Uterine smooth muscle cell (primary cell): ENCODE measurements around the gene OR5D18. TPM values are rescaled to one million over a fixed set of nuclear protein-coding genes. Genes with fewer than 3 reads are reported as not detected.

Source experiments
- total RNA-seq: library from RNA; depleted of rRNA; stranded (reverse); fragments of >200 nt; gene quantifications from 2 replicates; pipeline ENCODE4 v1.2.3, GENCODE V29; 2014

OR5D18 gene
- not detected in 2 replicates for total RNA-seq

DNA sequence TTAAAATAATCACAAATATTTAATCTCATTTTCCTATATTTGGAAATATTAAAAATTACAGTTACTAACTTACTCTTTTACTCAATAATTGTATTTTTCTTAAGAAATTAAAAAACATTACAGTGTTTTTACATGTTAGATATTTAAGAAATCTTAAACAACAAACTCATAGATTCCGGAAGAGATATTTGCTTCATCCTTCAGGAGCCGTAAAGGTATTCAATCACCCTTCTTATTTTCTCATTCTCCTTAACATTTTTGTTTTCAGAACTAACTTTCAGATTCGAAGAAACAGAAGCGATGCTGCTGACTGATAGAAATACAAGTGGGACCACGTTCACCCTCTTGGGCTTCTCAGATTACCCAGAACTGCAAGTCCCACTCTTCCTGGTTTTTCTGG, at the start of gene OR5D18:
OR5D18 (plus strand) TSS at position 301 of the 400 bp plus-strand sequence; CDS start at position 301, 0 bp downstream.

DNA sequence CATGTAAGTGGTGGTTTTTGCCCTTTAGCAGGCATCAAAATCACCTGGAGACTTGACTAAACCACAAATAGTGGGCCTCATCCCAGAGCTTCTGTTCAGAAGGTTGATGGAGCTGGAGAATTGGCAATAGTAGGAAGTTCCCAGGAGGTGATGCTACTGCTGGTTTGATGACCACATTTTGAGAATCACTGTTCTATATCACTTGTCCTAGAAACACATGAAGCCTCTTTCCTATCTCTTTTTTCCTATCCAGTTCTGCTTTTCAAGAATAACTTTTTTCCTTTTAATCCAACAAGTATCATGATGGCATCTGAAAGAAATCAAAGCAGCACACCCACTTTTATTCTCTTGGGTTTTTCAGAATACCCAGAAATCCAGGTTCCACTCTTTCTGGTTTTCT, 46.3 kb upstream of the OR5D18 start, which contains the start of gene OR5D13:
OR5D13 (plus strand) TSS at position 301 of the 400 bp plus-strand sequence; CDS start at position 301, 0 bp downstream.

DNA sequence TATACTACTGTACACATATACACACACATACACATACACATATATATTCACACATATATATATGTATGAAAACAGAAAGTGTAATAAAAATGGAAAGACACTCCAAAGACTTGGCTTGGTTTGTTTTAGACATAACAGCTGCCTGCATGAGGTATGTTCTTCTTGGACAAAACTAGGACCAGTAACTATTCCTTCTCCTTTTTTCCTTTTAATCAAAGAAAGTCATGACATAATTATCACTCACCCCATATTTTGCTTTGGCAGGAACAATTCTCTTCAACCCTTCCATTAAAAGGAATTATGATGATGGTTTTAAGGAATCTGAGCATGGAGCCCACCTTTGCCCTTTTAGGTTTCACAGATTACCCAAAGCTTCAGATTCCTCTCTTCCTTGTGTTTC, 24.2 kb upstream of the OR5D18 start, which contains the start of gene OR5D14:
OR5D14 (plus strand) TSS at position 301 of the 400 bp plus-strand sequence; CDS start at position 301, 0 bp downstream.

DNA sequence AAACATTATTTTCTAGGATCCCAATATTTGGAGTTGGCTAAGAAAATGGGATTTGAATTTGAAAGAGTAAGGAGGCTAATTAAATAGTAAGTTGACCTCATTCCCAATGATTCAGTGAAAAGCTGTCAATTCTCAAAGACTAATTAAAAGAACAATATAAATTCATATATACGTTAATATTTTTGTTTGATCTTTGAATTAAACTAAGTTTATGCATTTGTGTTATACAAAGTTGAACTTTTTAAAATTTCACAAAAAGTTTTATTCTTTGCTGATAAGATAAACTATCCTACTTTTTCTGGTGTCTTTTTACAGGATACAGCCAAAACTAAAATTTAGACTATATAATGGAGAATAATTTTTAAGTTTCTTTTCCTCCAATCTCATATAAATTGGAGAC, 8.4 kb upstream of the OR5D18 start, which contains the start of gene OR5L1:
OR5L1 (plus strand) TSS at position 301 of the 400 bp plus-strand sequence. CDS start 100 bp downstream, outside the sequence.

DNA sequence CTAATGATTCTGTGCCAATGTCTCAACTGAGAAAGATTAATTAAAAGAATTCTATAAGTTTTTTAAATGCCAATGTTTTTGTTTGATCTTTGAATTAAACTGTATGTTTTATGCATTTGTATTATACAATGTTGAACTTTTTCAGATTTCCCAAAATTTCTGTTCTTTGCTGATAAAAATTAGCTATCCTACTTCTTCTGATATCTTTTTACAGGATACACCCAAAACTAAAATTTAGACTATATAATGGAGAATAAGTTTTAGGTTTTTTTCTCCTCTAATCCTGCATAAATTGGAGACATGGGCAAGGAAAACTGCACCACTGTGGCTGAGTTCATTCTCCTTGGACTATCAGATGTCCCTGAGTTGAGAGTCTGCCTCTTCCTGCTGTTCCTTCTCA, 7.5 kb downstream of the OR5D18 start, which contains the start of gene OR5L2:
OR5L2 (plus strand) TSS at position 301 of the 400 bp plus-strand sequence; CDS start at position 301, 0 bp downstream.

DNA sequence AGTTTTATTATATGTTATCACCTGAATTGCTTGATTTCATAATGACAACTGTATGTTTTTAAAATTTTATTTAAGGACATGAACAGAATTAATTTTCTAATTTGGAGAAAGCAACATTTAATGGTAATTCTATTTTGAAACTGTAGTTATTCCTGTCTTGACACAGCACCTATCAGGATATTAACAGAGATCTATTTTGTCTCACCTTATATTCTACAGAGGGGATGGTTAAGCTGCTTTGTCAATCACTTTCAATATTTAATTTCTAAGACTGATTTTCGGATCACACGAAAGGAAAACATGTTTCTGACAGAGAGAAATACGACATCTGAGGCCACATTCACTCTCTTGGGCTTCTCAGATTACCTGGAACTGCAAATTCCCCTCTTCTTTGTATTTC, 19.0 kb downstream of the OR5D18 start, which contains the start of gene OR5D16:
OR5D16 (plus strand) TSS at position 301 of the 400 bp plus-strand sequence; CDS start at position 301, 0 bp downstream.

Other genes starting within 250 kb of the OR5D18 start
- not detected in 2 replicates for gene OR4C16, start 247.5 kb upstream of the OR5D18 start, total RNA-seq
- gene OR4C11, start 212.0 kb upstream of the OR5D18 start, total RNA-seq: not detected in 2 replicates
- gene OR4P4, start 184.5 kb upstream of the OR5D18 start, total RNA-seq: not detected in 2 replicates
- gene OR4S2, start 171.3 kb upstream of the OR5D18 start, total RNA-seq: not detected in 2 replicates
- gene OR4C6, start 157.4 kb upstream of the OR5D18 start, total RNA-seq: not detected in 2 replicates
- gene OR5D13, start 46.2 kb upstream of the OR5D18 start, total RNA-seq: not detected in 2 replicates
- gene OR5D14, start 24.1 kb upstream of the OR5D18 start, total RNA-seq: not detected in 2 replicates
- not detected in 2 replicates for gene OR5L1, start 8.3 kb upstream of the OR5D18 start, total RNA-seq
- gene OR5L2, start 7.6 kb downstream of the OR5D18 start, total RNA-seq: not detected in 2 replicates
- gene OR5D16, start 19.1 kb downstream of the OR5D18 start, total RNA-seq: not detected in 2 replicates
- gene TRIM51, start 63.7 kb downstream of the OR5D18 start, total RNA-seq: not detected in 2 replicates
- gene OR5W2, start 95.0 kb downstream of the OR5D18 start, total RNA-seq: not detected in 2 replicates
- gene OR5I1, start 116.8 kb downstream of the OR5D18 start, total RNA-seq: not detected in 2 replicates
- not detected in 2 replicates for gene OR10AG1, start 150.3 kb downstream of the OR5D18 start, total RNA-seq
- not detected in 2 replicates for gene OR5F1, start 175.0 kb downstream of the OR5D18 start, total RNA-seq
- not detected in 2 replicates for gene OR5AS1, start 208.0 kb downstream of the OR5D18 start, total RNA-seq